GM23338 (cell line): ENCODE results near the gene HCAR2.
"Not testable (repeated sequence)": the region's sequence is repeated elsewhere in the genome, so short reads cannot be mapped to it uniquely, and the experiment has no call there.

Experiments
- CREB1 ChIP-seq: fragments of 250-450 bp; sonication (Bioruptor Pico); IDR thresholded peaks from 2 replicates; pipeline ENCODE4 v1.5.0; 2020; ENCODE audit warnings: low read depth, mild to moderate bottlenecking, moderate library complexity
- CTCF ChIP-seq, 2 experiments: fragments of 200-600 bp in 1 of 2; sonication (generic) in 1 of 2; conservative IDR thresholded peaks; 2 replicates each; pipeline versions ENCODE4 v1.5.1 to v1.6.1; 2016 to 2017; ENCODE audit warnings: antibody characterized with exemption in 2 of 2, low read depth in 2 of 2, mild to moderate bottlenecking in 2 of 2, moderate library complexity in 1 of 2
- ETS1 ChIP-seq: IDR thresholded peaks from 2 replicates; pipeline ENCODE4 v1.6.1; 2016; ENCODE audit warnings: antibody characterized with exemption
- EZH2 ChIP-seq: fragments of 200-600 bp; sonication (generic); IDR thresholded peaks from one replicate; pipeline ENCODE4 v1.8.0; 2017; ENCODE audit warnings: antibody characterized with exemption, mild to moderate bottlenecking, low read depth; ENCODE audit not compliant: unreplicated experiment
- EZH2phosphoT487 ChIP-seq: fragments of 200-600 bp; sonication (generic); IDR thresholded peaks from one replicate; pipeline ENCODE4 v1.8.1; 2018; ENCODE audit warnings: antibody characterized with exemption; ENCODE audit not compliant: unreplicated experiment
- JUNB ChIP-seq: IDR thresholded peaks from one replicate; pipeline ENCODE4 v1.6.1; 2016; ENCODE audit warnings: antibody characterized with exemption; ENCODE audit not compliant: unreplicated experiment
- NANOG ChIP-seq: IDR thresholded peaks from 2 replicates; pipeline ENCODE4 v1.6.1; 2016; ENCODE audit warnings: antibody characterized with exemption, borderline replicate concordance
- POLR2AphosphoS5 ChIP-seq: IDR thresholded peaks from 2 replicates; pipeline ENCODE4 v1.6.1; 2016; ENCODE audit warnings: antibody characterized with exemption, low read depth
- REST ChIP-seq: IDR thresholded peaks from one replicate; pipeline ENCODE4 v1.6.1; 2018; ENCODE audit warnings: antibody characterized with exemption; ENCODE audit not compliant: unreplicated experiment
- STAT1 ChIP-seq: IDR thresholded peaks from one replicate; pipeline ENCODE4 v1.6.1; 2016; ENCODE audit warnings: antibody characterized with exemption; ENCODE audit not compliant: unreplicated experiment
- ZNF114 ChIP-seq: fragments of 250-450 bp; sonication (Bioruptor Pico); IDR thresholded peaks from 2 replicates; pipeline ENCODE4 v1.5.0; 2020; ENCODE audit warnings: mild to moderate bottlenecking, moderate library complexity
- ZNF331 ChIP-seq: fragments of 250-450 bp; sonication (Bioruptor Pico); IDR thresholded peaks from 2 replicates; pipeline ENCODE4 v1.5.0; 2020; ENCODE audit warnings: low read depth, mild to moderate bottlenecking, moderate library complexity
- ZNF462 ChIP-seq: fragments of 250-450 bp; sonication (Bioruptor Pico); IDR thresholded peaks from 2 replicates; pipeline ENCODE4 v1.5.0; 2020; ENCODE audit warnings: mild to moderate bottlenecking, moderate library complexity

GRCh38 chr12:122750781-122751515 lies 47.8 kb upstream of the HCAR2 start:
- TF ChIP-seq CTCF (conservative IDR thresholded peaks at IDR 0.05; ENCODE audit: low read depth in 2 of 2); EZH2; STAT1; REST; POLR2AphosphoS5; ETS1; EZH2phosphoT487; CREB1 (CRISPR knock-in tag); JUNB; ZNF331 (CRISPR knock-in tag); ZNF462; NANOG; ZNF114 (CRISPR knock-in tag): not testable (repeated sequence)
